HepG2 (cell line): ENCODE measurements around the gene HRH3. TPM values are rescaled to one million over a fixed set of nuclear protein-coding genes. Genes with fewer than 3 reads are reported as not detected.
A peak's percentile ranks its signal among the peaks of the same experiment; 100 is the strongest.

Source experiments
- AGO1 ChIP-seq: fragments of 200-400 bp; formaldehyde crosslinking; IDR thresholded peaks from 2 replicates; pipeline ENCODE4 v1.6.1; 2017; ENCODE audit warnings: mild to moderate bottlenecking, low read depth, low read length, moderate library complexity; ENCODE audit not compliant: poor library complexity, severe bottlenecking
- ATRX ChIP-seq: sonication (generic); formaldehyde crosslinking; IDR thresholded peaks from 2 replicates; pipeline ENCODE4 v1.4.0; 2020; ENCODE audit warnings: missing genetic modification reagents, borderline replicate concordance
- CBX1 ChIP-seq: IDR thresholded peaks from one replicate; pipeline ENCODE4 v1.6.1; 2016; ENCODE audit warnings: antibody characterized with exemption, low read depth
- GLI4 ChIP-seq: sonication (generic); formaldehyde crosslinking; IDR thresholded peaks from 2 replicates; pipeline ENCODE4 v1.5.1; 2020; ENCODE audit warnings: missing genetic modification reagents, mild to moderate bottlenecking, moderate library complexity, borderline replicate concordance
- HDAC1 ChIP-seq: sonication (generic); formaldehyde crosslinking; IDR thresholded peaks from 2 replicates; pipeline ENCODE4 v1.5.1; 2020; ENCODE audit warnings: mild to moderate bottlenecking, missing genetic modification reagents
- HOXD1 ChIP-seq: sonication (generic); formaldehyde crosslinking; IDR thresholded peaks from 2 replicates; pipeline ENCODE4 v1.5.0; 2020; ENCODE audit warnings: missing genetic modification reagents
- KDM4B ChIP-seq: sonication (generic); formaldehyde crosslinking; IDR thresholded peaks from 2 replicates; pipeline ENCODE4 v1.4.0; 2020; ENCODE audit warnings: missing genetic modification reagents
- NFYB ChIP-seq: sonication (generic); formaldehyde crosslinking; IDR thresholded peaks from 2 replicates; pipeline ENCODE4 v1.4.0; 2020; ENCODE audit warnings: missing genetic modification reagents
- SMARCE1 ChIP-seq: fragments of 450-650 bp; IDR thresholded peaks from 2 replicates; pipeline ENCODE4 v1.6.1; 2017; ENCODE audit warnings: borderline replicate concordance
- SYNCRIP ChIP-seq: fragments of 200-400 bp; formaldehyde crosslinking; IDR thresholded peaks from 2 replicates; pipeline ENCODE4 v1.6.1; 2018; ENCODE audit warnings: mild to moderate bottlenecking, low read depth, low read length; ENCODE audit not compliant: insufficient read depth
- ZFP37 ChIP-seq: sonication (generic); formaldehyde crosslinking; IDR thresholded peaks from 2 replicates; pipeline ENCODE4 v1.4.0; 2020; ENCODE audit warnings: missing genetic modification reagents, borderline replicate concordance
- ZNF136 ChIP-seq: sonication (generic); formaldehyde crosslinking; IDR thresholded peaks from 2 replicates; pipeline ENCODE4 v1.8.1; 2022; ENCODE audit warnings: low read depth, mild to moderate bottlenecking, moderate library complexity, missing genetic modification reagents
- ZNF17 ChIP-seq: sonication (generic); formaldehyde crosslinking; IDR thresholded peaks from 2 replicates; pipeline ENCODE4 v1.5.0; 2020; ENCODE audit warnings: mild to moderate bottlenecking, missing genetic modification reagents
- ZNF224 ChIP-seq: sonication (generic); formaldehyde crosslinking; IDR thresholded peaks from 2 replicates; pipeline ENCODE4 v1.5.0; 2020; ENCODE audit warnings: mild to moderate bottlenecking, missing genetic modification reagents
- ZNF557 ChIP-seq: sonication (generic); formaldehyde crosslinking; IDR thresholded peaks from 2 replicates; pipeline ENCODE4 v1.4.0; 2020; ENCODE audit warnings: missing genetic modification reagents
- ZNF839 ChIP-seq: sonication (generic); formaldehyde crosslinking; IDR thresholded peaks from 2 replicates; pipeline ENCODE4 v1.4.0; 2020; ENCODE audit warnings: missing genetic modification reagents, mild to moderate bottlenecking, borderline replicate concordance
- ZZZ3 ChIP-seq: sonication (generic); formaldehyde crosslinking; IDR thresholded peaks from 2 replicates; pipeline ENCODE4 v1.4.0; 2020; ENCODE audit warnings: missing genetic modification reagents, mild to moderate bottlenecking, borderline replicate concordance
- polyA plus RNA-seq, 8 experiments: library from polyadenylated mRNA; depleted of rRNA in 3 of 8; stranded (reverse) in 7 of 8; unstranded in 1 of 8; fragments of >200 nt; fragmentation: Illumina TruSeq in 4 of 8; extraction: Trizol in 4 of 8; gene quantifications; 2 replicates each; pipeline versions ENCODE4 v1.2.1 to v1.2.3, GENCODE V29; 2011 to 2016; ENCODE audit warnings: low read depth in 4 of 8, missing spikeins in 1 of 8, mixed read lengths in 1 of 8; ENCODE audit not compliant: insufficient read depth in 1 of 8
- total RNA-seq, 5 experiments: library from RNA; depleted of rRNA; stranded (reverse); fragments of >200 nt; fragmentation: Illumina TruSeq; extraction: Trizol; gene quantifications; 2 replicates each; pipeline ENCODE4 v1.2.3, GENCODE V29; 2016; ENCODE audit warnings: low read depth in 1 of 5
- TF ChIP-seq, protein P1 (sequence below): IDR thresholded peaks from 2 replicates; pipeline ENCODE4 v1.6.1; 2016
- TF ChIP-seq, protein P2 (sequence below): sonication (generic); formaldehyde crosslinking; IDR thresholded peaks from 2 replicates; pipeline ENCODE4 v1.9.0; 2021; ENCODE audit warnings: missing genetic modification reagents, borderline replicate concordance
- TF ChIP-seq, protein P3 (sequence below): sonication (generic); formaldehyde crosslinking; IDR thresholded peaks from 2 replicates; pipeline ENCODE4 v1.8.1; 2023; ENCODE audit warnings: mild to moderate bottlenecking, moderate library complexity, missing genetic modification reagents
- TF ChIP-seq, protein P4 (sequence below): sonication (generic); formaldehyde crosslinking; IDR thresholded peaks from 2 replicates; pipeline ENCODE4 v1.8.1; 2023; ENCODE audit warnings: missing genetic modification reagents, mild to moderate bottlenecking, borderline replicate concordance
- TF ChIP-seq, protein P5 (sequence below): sonication (generic); formaldehyde crosslinking; IDR thresholded peaks from 2 replicates; pipeline ENCODE4 v1.8.1; 2023; ENCODE audit warnings: mild to moderate bottlenecking, missing genetic modification reagents
- TF ChIP-seq, protein P6 (sequence below): sonication (generic); formaldehyde crosslinking; IDR thresholded peaks from 2 replicates; pipeline ENCODE4 v1.4.0; 2020; ENCODE audit warnings: mild to moderate bottlenecking, missing genetic modification reagents

The HRH3 gene
- total and polyA plus RNA-seq, 2 of the 13 experiments (the other 11 are each of a cell fraction or from before 2014, with no cell fraction given) = 0.18 TPM; not detected in 1

DNA sequence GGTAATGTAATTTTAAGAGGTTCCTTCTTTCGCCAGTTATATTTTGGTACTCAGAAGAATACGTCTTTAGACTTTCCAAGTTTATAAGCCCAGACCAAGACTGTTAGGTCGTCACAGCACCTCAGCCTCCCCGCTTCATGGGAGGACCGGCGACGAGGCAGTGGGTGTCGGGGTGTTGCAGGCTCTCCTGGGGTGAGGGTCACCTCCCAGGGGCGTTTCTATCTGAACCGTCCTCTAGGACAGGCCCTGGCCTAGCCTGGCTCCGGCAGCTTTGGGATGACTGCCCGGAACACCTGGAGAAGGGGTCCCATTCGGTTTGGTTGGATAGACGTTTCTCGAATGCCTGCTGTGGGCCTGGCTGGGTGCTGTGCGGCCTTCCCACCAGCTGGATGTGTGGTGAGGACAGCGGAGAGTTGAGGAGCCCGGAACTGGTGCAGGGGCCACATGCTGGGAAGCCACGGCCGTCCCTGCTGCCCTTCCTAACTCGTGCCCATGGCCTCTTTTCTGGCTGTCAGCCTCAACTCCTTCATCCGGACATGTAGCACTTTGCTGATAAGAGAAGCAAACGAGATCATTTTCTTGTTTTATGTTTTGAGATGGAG lies 19.3 kb upstream of the HRH3 start (continued):
- TF ChIP-seq, protein P1, sequence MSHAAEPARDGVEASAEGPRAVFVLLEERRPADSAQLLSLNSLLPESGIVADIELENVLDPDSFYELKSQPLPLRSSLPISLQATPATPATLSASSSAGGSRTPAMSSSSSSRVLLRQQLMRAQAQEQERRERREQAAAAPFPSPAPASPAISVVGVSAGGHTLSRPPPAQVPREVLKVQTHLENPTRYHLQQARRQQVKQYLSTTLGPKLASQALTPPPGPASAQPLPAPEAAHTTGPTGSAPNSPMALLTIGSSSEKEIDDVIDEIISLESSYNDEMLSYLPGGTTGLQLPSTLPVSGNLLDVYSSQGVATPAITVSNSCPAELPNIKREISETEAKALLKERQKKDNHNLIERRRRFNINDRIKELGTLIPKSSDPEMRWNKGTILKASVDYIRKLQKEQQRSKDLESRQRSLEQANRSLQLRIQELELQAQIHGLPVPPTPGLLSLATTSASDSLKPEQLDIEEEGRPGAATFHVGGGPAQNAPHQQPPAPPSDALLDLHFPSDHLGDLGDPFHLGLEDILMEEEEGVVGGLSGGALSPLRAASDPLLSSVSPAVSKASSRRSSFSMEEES = no peak
- TF ChIP-seq ZNF839 (CRISPR knock-in tag) (no peak), ZNF17 (CRISPR knock-in tag) (no peak), AGO1 (no peak), HDAC1 (no peak), NFYB (CRISPR knock-in tag) (0 out of 2 replicates have a peak, but pooled peaks have one; percentile 10), GLI4 (CRISPR knock-in tag) (peak; percentile 85; the same call in 1 of the 2 replicates), ZFP37 (peak; percentile 72; the same call in 1 of the 2 replicates), SYNCRIP (no peak), SMARCE1 (no peak), ZNF557 (CRISPR knock-in tag) (no peak), ZNF224 (peak; percentile 56; the same call in 1 of the 2 replicates), HOXD1 (CRISPR knock-in tag) (peak; percentile 34; the same call in 1 of the 2 replicates), ZZZ3 (CRISPR knock-in tag) (0 out of 2 replicates have a peak, but pooled peaks have one; percentile 21), ATRX (no peak), KDM4B (CRISPR knock-in tag) (no peak), ZNF136 (CRISPR knock-in tag) (no peak), CBX1 (no peak)
- TF ChIP-seq, protein P2, sequence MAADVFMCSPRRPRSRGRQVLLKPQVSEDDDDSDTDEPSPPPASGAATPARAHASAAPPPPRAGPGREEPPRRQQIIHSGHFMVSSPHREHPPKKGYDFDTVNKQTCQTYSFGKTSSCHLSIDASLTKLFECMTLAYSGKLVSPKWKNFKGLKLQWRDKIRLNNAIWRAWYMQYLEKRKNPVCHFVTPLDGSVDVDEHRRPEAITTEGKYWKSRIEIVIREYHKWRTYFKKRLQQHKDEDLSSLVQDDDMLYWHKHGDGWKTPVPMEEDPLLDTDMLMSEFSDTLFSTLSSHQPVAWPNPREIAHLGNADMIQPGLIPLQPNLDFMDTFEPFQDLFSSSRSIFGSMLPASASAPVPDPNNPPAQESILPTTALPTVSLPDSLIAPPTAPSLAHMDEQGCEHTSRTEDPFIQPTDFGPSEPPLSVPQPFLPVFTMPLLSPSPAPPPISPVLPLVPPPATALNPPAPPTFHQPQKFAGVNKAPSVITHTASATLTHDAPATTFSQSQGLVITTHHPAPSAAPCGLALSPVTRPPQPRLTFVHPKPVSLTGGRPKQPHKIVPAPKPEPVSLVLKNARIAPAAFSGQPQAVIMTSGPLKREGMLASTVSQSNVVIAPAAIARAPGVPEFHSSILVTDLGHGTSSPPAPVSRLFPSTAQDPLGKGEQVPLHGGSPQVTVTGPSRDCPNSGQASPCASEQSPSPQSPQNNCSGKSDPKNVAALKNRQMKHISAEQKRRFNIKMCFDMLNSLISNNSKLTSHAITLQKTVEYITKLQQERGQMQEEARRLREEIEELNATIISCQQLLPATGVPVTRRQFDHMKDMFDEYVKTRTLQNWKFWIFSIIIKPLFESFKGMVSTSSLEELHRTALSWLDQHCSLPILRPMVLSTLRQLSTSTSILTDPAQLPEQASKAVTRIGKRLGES (CRISPR knock-in tag) = no peak
- TF ChIP-seq, protein P3, sequence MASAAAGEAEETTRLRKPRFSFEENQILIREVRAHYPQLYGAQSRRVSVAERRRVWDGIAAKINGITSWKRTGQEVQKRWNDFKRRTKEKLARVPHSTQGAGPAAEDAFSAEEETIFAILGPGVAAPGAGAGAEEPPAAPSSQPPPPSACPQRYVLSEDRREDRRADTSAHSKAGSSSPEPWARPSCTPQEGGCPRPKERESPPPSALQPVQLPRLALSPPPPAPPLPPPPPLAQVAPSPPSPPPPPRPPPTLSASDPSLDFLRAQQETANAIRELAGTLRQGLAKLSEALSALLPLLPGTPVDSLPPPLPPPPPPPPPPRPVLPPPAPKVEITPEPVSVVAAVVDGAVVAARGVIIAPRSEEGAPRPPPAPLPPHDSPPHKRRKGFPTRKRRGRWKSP (CRISPR knock-in tag) = peak; percentile 76; the same call in 1 of the 2 replicates
- TF ChIP-seq, protein P4, sequence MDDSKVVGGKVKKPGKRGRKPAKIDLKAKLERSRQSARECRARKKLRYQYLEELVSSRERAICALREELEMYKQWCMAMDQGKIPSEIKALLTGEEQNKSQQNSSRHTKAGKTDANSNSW (CRISPR knock-in tag) = 0 out of 2 replicates have a peak, but pooled peaks have one; percentile 42
- TF ChIP-seq, protein P5, sequence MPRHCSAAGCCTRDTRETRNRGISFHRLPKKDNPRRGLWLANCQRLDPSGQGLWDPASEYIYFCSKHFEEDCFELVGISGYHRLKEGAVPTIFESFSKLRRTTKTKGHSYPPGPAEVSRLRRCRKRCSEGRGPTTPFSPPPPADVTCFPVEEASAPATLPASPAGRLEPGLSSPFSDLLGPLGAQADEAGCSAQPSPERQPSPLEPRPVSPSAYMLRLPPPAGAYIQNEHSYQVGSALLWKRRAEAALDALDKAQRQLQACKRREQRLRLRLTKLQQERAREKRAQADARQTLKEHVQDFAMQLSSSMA (CRISPR knock-in tag) = no peak
- TF ChIP-seq, protein P6, sequence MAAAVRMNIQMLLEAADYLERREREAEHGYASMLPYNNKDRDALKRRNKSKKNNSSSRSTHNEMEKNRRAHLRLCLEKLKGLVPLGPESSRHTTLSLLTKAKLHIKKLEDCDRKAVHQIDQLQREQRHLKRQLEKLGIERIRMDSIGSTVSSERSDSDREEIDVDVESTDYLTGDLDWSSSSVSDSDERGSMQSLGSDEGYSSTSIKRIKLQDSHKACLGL (CRISPR knock-in tag) = peak; percentile 24; the same call in 1 of the 2 replicates
